ENCODE results near the gene GLIS2. TPM values are rescaled to one million over a fixed set of nuclear protein-coding genes. Genes with fewer than 3 reads are reported as not detected.

The GLIS2 gene
- polyA plus RNA-seq (ENCODE audit: low read depth in 6 of 6), result not detected

- peak; percentile 16 to 17 for ATAC-seq (ENCODE audit: low read depth in 2 of 2)
- DNase-seq, result no peak
- peaks cover 10 to 32% (median 15%) of the 10 kb centered on the region in 3 donors for H3K27me3 Mint-ChIP-seq
- no peaks in the 10 kb centered on the region for H3K9me3 Mint-ChIP-seq
- peak within 1 kb of the TSS in 3 of 6 donors; percentile 53 to 84 (median 83) for H3K27ac Mint-ChIP-seq
- peaks cover 0 to 12% of the 10 kb centered on the region in 2 donors for H3K36me3 Mint-ChIP-seq
- H3K4me1 Mint-ChIP-seq, result peaks cover 14 to 24% (median 15%) of the 10 kb centered on the region in 3 donors
- peak within 1 kb of the TSS; percentile 84 to 97 (median 92) for H3K4me3 Mint-ChIP-seq
Observed at GRCh38 chr16:4315186-4316107, at the start of gene GLIS2. Gene GLIS2 (plus strand): TSS chr16:4316067. CDS start chr16:4332281, 16,214 bp downstream.

GRCh38 chr16:4266372-4266771 lies 49.5 kb upstream of the GLIS2 start:
- peaks cover 18 to 27% (median 18%) of the 10 kb centered on the region in 3 donors for H3K4me1 Mint-ChIP-seq
- ATAC-seq (ENCODE audit: low read depth in 2 of 2) (no peak), DNase-seq (no peak)
- H3K9me3 Mint-ChIP-seq, result peaks cover 0 to 2% (median 0%) of the 10 kb centered on the region in 7 donors
- peak overlapping the region in 1 of 8 donors; percentile 42 for H3K4me3 Mint-ChIP-seq
- H3K36me3 Mint-ChIP-seq, result no peaks in the 10 kb centered on the region
- H3K27me3 Mint-ChIP-seq, result no peaks in the 10 kb centered on the region
- H3K27ac Mint-ChIP-seq, result no peak overlapping the region

- Mint-ChIP-seq H3K4me1 (peaks cover 17 to 25% (median 18%) of the 10 kb centered on the region in 3 donors), H3K27ac (no peak overlapping the region), H3K4me3 (peak overlapping the region; percentile 48 to 95 (median 86)), H3K9me3 (peaks cover 0 to 4% (median 0%) of the 10 kb centered on the region in 7 donors), H3K27me3 (no peaks in the 10 kb centered on the region), H3K36me3 (no peaks in the 10 kb centered on the region)
- DNase-seq (no peak), ATAC-seq (ENCODE audit: low read depth in 2 of 2) (no peak)
Observed at GRCh38 chr16:4270091-4270490, 45.8 kb upstream of the GLIS2 start.

GRCh38 chr16:4270595-4270994 lies 45.3 kb upstream of the GLIS2 start:
- Mint-ChIP-seq H3K27ac (peak overlapping the region in 4 of 6 donors; percentile 64 to 89 (median 74)), H3K9me3 (peaks cover 0 to 4% (median 0%) of the 10 kb centered on the region in 7 donors), H3K27me3 (no peaks in the 10 kb centered on the region), H3K36me3 (no peaks in the 10 kb centered on the region), H3K4me3 (peak overlapping the region; percentile 83 to 95 (median 92)), H3K4me1 (peaks cover 17 to 29% (median 17%) of the 10 kb centered on the region in 3 donors)
- no peak for DNase-seq
- no peak for ATAC-seq (ENCODE audit: low read depth in 2 of 2)

GRCh38 chr16:4271176-4272113 lies 44.4 kb upstream of the GLIS2 start:
- Mint-ChIP-seq H3K36me3 (no peaks in the 10 kb centered on the region), H3K9me3 (peaks cover 0 to 4% (median 0%) of the 10 kb centered on the region in 7 donors), H3K4me1 (peaks cover 10 to 29% (median 14%) of the 10 kb centered on the region in 3 donors), H3K4me3 (peak overlapping the region; percentile 83 to 95 (median 92)), H3K27ac (peak overlapping the region in 5 of 6 donors; percentile 51 to 95 (median 76)), H3K27me3 (no peaks in the 10 kb centered on the region)
- DNase-seq, result peak; percentile 86
- ATAC-seq (ENCODE audit: low read depth in 2 of 2), result peak; percentile 79 to 80

GRCh38 chr16:4272114-4272956 lies 43.5 kb upstream of the GLIS2 start:
- peak; percentile 49 for DNase-seq
- Mint-ChIP-seq H3K4me3 (peak overlapping the region; percentile 84 to 98 (median 96)), H3K27ac (peak overlapping the region; percentile 94 to 100 (median 98))

DNA sequence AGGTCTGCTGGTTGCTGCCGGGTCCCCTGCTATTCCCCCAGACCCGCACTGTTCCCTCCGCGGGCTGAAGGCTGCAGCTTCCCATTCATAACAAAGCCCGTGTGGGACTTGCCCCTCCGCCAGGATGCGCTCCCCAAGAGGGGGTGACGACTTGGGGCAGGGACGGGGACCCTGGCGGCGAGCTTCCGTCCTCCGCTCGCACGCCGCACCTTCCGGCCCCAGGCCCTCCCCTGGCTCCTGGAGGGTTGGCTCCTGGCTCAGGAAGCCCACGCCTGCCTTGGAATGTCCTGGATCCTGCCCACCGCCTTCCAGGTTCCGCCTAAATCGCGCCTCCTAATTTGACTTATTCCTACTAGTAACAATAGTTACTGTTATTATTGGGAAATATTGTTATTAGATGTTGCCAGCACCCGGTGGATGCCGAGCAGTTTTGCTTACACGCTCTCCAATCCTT lies 42.0 kb upstream of the GLIS2 start:
- peak overlapping the region in 5 of 6 donors; percentile 38 to 95 (median 63) for H3K27ac Mint-ChIP-seq
- no peak for DNase-seq

More at GRCh38 chr16:4272114-4272956, 43.5 kb upstream of the GLIS2 start:
- ATAC-seq (ENCODE audit: low read depth in 2 of 2), result peak; percentile 23 to 28
- no peaks in the 10 kb centered on the region for H3K36me3 Mint-ChIP-seq
- peaks cover 0 to 4% (median 0%) of the 10 kb centered on the region in 7 donors for H3K9me3 Mint-ChIP-seq
- H3K27me3 Mint-ChIP-seq, result no peaks in the 10 kb centered on the region
- H3K4me1 Mint-ChIP-seq, result peaks cover 10 to 29% (median 14%) of the 10 kb centered on the region in 3 donors

DNA sequence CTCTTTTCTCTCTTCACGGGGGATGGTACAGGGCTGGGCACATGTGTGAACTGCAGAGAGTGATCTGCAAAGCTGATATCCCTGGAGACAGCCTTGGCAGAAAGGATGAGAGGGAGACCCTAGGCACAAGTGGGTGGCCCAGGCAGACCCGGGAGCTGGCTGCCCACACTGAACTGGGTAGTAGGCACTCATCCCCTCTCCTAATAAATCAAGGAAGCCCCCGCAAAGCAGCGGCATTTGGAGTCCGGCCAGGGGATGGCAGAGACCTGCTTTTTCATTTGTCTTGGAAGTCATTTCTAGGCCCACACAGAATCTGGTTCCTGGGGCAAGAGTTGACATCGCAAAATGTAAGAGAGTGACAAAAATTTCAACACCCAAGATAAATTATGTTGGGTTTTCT lies 40.0 kb upstream of the GLIS2 start:
- H3K9me3 Mint-ChIP-seq, result peaks cover 0 to 4% (median 2%) of the 10 kb centered on the region in 7 donors
- H3K36me3 Mint-ChIP-seq, result no peaks in the 10 kb centered on the region
- peaks cover 2 to 17% (median 8%) of the 10 kb centered on the region in 3 donors for H3K4me1 Mint-ChIP-seq
- ATAC-seq (ENCODE audit: low read depth in 2 of 2) (no peak), DNase-seq (no peak)
- H3K27ac Mint-ChIP-seq, result peak overlapping the region in 1 of 6 donors; percentile 24
- peaks cover 0 to 4% (median 0%) of the 10 kb centered on the region in 3 donors for H3K27me3 Mint-ChIP-seq
- peak overlapping the region in 4 of 8 donors; percentile 6 to 77 (median 60) for H3K4me3 Mint-ChIP-seq

More for the DNA sequence above, 42.0 kb upstream of the GLIS2 start:
- peaks cover 8 to 29% (median 10%) of the 10 kb centered on the region in 3 donors for H3K4me1 Mint-ChIP-seq
- H3K36me3 Mint-ChIP-seq, result no peaks in the 10 kb centered on the region
- peaks cover 0 to 4% (median 0%) of the 10 kb centered on the region in 7 donors for H3K9me3 Mint-ChIP-seq
- H3K4me3 Mint-ChIP-seq, result peak overlapping the region; percentile 84 to 98 (median 92)
- ATAC-seq (ENCODE audit: low read depth in 2 of 2), result no peak
- no peaks in the 10 kb centered on the region for H3K27me3 Mint-ChIP-seq

DNA sequence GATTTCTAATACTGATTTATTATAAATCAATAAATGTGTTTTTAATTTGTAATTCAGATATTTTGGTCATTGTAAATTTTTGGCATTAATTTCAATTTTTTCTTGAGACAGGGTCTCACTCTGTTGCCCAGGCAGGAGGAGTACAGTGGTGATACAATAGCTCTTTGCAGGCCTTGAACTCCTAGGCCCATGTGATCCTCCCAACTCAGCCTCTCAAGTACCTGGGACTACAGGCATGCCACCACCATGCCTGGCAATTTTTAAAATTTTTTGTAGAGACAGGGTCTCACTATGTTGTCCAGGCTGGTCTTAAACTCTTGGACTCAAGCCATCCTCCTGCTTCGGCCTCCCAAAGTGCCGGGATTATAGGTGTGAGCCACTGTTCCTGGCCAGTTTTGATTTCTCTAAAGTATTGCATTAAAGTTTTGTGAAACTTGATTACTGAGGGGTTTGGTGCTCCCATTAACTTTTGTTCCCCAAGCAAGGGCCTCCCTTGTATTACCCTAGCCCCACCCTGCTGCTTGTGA lies 37.8 kb upstream of the GLIS2 start:
- peaks cover 0 to 6% (median 0%) of the 10 kb centered on the region in 3 donors for H3K27me3 Mint-ChIP-seq
- peaks cover 0 to 6% (median 0%) of the 10 kb centered on the region in 7 donors for H3K9me3 Mint-ChIP-seq
- H3K36me3 Mint-ChIP-seq, result no peaks in the 10 kb centered on the region
- no peak overlapping the region for H3K27ac Mint-ChIP-seq
- H3K4me3 Mint-ChIP-seq, result peak overlapping the region in 1 of 8 donors; percentile 11
- no peak for ATAC-seq (ENCODE audit: low read depth in 2 of 2)
- no peak for DNase-seq
- peaks cover 0 to 8% (median 3%) of the 10 kb centered on the region in 3 donors for H3K4me1 Mint-ChIP-seq

DNA sequence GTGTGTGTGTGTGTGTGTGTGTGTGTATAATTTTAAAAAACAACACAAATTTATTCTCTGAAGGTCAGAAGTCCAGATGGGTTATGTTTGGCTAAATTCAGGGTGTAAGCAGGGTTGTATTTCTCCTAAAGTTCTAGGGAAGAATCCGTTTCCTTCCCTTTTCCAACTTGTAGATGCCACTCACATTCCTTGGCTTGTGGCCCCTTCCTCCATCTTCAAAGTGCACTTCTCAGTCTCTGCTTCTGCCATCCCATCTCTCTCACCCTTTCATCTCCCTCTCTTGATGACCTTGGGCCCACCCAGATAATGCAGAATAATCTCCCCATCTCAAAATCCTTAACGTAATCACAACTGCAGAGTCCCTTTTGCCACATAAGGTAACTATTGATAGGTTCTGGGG lies 35.2 kb upstream of the GLIS2 start:
- DNase-seq (no peak), ATAC-seq (ENCODE audit: low read depth in 2 of 2) (no peak)
- H3K4me1 Mint-ChIP-seq, result peaks cover 0 to 6% (median 2%) of the 10 kb centered on the region in 3 donors
- H3K27me3 Mint-ChIP-seq, result peaks cover 6 to 22% (median 18%) of the 10 kb centered on the region in 3 donors
- peak overlapping the region in 1 of 6 donors; percentile 91 for H3K27ac Mint-ChIP-seq
- no peaks in the 10 kb centered on the region for H3K36me3 Mint-ChIP-seq
- H3K4me3 Mint-ChIP-seq, result no peak overlapping the region
- H3K9me3 Mint-ChIP-seq, result peaks cover 0 to 6% (median 0%) of the 10 kb centered on the region in 7 donors

DNA sequence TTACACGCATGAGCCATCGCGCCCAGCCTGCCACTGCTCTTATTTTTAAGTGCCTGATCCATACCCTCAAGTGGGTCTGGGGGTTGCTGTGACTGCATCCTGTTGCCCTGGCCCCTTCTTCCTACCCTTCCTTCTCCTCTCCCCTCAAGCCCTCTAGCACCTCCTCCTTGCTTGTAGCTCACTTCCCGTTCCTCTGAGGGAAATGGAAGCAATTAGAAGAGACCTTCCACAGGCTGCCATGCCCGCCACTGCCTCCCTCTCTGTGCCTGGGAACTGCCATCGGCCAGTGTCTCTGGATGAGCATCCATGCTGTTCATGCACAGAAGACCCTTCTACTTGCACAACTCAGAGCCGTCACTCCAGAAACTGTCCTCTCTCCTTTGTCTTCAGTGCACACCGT lies 32.4 kb upstream of the GLIS2 start:
- no peak overlapping the region for H3K4me3 Mint-ChIP-seq
- H3K4me1 Mint-ChIP-seq, result peaks cover 8 to 11% (median 9%) of the 10 kb centered on the region in 3 donors
- ATAC-seq (ENCODE audit: low read depth in 2 of 2) (no peak), DNase-seq (no peak)
- no peaks in the 10 kb centered on the region for H3K36me3 Mint-ChIP-seq
- H3K9me3 Mint-ChIP-seq, result peaks cover 0 to 6% (median 0%) of the 10 kb centered on the region in 7 donors
- H3K27ac Mint-ChIP-seq, result peak overlapping the region in 2 of 6 donors; percentile 18 to 83
- peaks cover 6 to 28% (median 18%) of the 10 kb centered on the region in 3 donors for H3K27me3 Mint-ChIP-seq

Data from naive B cell (primary cell).